GM12878 (cell line): ENCODE results near the gene RBM19. TPM values are rescaled to one million over a fixed set of nuclear protein-coding genes. Genes with fewer than 3 reads are reported as not detected.

Experiments used
- ATAC-seq: fragments of 200-7000 bp; cut with Tn5 transposase; 3 replicates; pipeline ENCODE4 v1.9.1; 2020; ENCODE audit warnings: mild to moderate bottlenecking, moderate library complexity
- BruUV-seq: library from RNA; stranded (reverse); fragments of 400-500 nt; replicated peaks from 2 replicates; lab custom pipeline; 2021; lab: Mats Ljungman, UMichigan
- CTCF ChIA-PET: fragments of 300-600 bp; sonication (Branson Sonifier 250); formaldehyde crosslinking; extraction: SDS; loops from one replicate; lab custom pipeline; 2021; ENCODE audit warnings: inconsistent platforms; lab: Yijun Ruan, JAX
- POLR2A ChIA-PET: fragments of 350-600 bp; formaldehyde crosslinking; extraction: SDS; loops from one replicate; lab custom pipeline; 2021; ENCODE audit warnings: inconsistent platforms; lab: Charles Lee
- RAD21 ChIA-PET: fragments of 300-600 bp; sonication (Branson Sonifier 250); formaldehyde crosslinking; loops from one replicate; lab custom pipeline; 2023; ENCODE audit warnings: antibody characterized with exemption; ENCODE audit not compliant: unreplicated experiment; lab: Charles Lee
- SMC1A ChIA-PET: fragments of 300-600 bp; sonication (Branson Sonifier 250); formaldehyde crosslinking; loops from one replicate; lab custom pipeline; 2023; ENCODE audit not compliant: unreplicated experiment, uncharacterized antibody; lab: Charles Lee
- DNase-seq: peaks from one replicate; pipeline ENCODE4 v3.0.0-alpha.2; 2011; ENCODE audit warnings: low read depth, low spot score
- FAIRE-seq: peaks from 3 replicates; lab custom pipeline; 2011; peaks lifted over from hg19 to GRCh38; lab: Jason Lieb, UNC
- H2AFZ ChIP-seq: 2 replicates; pipeline ENCODE4 v1.6.0; 2011; ENCODE audit warnings: low read depth, low read length, control low read depth; ENCODE audit not compliant: control insufficient read depth
- H3K27ac ChIP-seq: 2 replicates; pipeline ENCODE4 v1.5.1; 2011; ENCODE audit warnings: control low read depth; ENCODE audit not compliant: control insufficient read depth, insufficient read depth
- H3K27me3 ChIP-seq, 2 experiments: replicated peaks in 1 of 2; 2 replicates each; pipeline versions ENCODE4 v1.6.0 to v1.6.1; 2011; ENCODE audit warnings: low read length in 1 of 2; ENCODE audit not compliant: control insufficient read depth in 2 of 2, insufficient read depth in 2 of 2
- H3K36me3 ChIP-seq, 2 experiments: 2 replicates each; pipeline ENCODE4 v1.5.1; 2011; ENCODE audit warnings: low read length in 1 of 2; ENCODE audit not compliant: control insufficient read depth in 2 of 2, insufficient read depth in 2 of 2
- H3K4me1 ChIP-seq: 2 replicates; pipeline ENCODE4 v1.6.1; 2011; ENCODE audit warnings: mild to moderate bottlenecking, low read length, moderate library complexity, mixed read lengths; ENCODE audit not compliant: control insufficient read depth, insufficient read depth
- H3K4me2 ChIP-seq: 2 replicates; pipeline ENCODE4 v1.6.0; 2011; ENCODE audit warnings: control low read depth; ENCODE audit not compliant: control insufficient read depth, insufficient read depth
- H3K4me3 ChIP-seq: fragments of 200-600 bp; sonication (generic); 2 replicates; pipeline ENCODE4 v1.5.1; 2016
- H3K79me2 ChIP-seq: 2 replicates; pipeline ENCODE4 v1.6.0; 2011; ENCODE audit warnings: low read length; ENCODE audit not compliant: control insufficient read depth, insufficient read depth
- H3K9ac ChIP-seq: 2 replicates; pipeline ENCODE4 v1.8.0; 2011; ENCODE audit warnings: low read length, control low read depth, mixed read lengths; ENCODE audit not compliant: control insufficient read depth, insufficient read depth
- H3K9me3 ChIP-seq: replicated peaks from 3 replicates; pipeline ENCODE4 v1.5.1; 2011; ENCODE audit warnings: mild to moderate bottlenecking, low read length; ENCODE audit not compliant: control insufficient read depth, insufficient read depth
- H4K20me1 ChIP-seq: 2 replicates; pipeline ENCODE4 v1.6.0; 2011; ENCODE audit not compliant: control insufficient read depth, insufficient read depth
- ATF7 ChIP-seq: fragments of 450-650 bp; IDR thresholded peaks from 2 replicates; pipeline ENCODE4 v1.6.1; 2016; ENCODE audit warnings: low read depth, mild to moderate bottlenecking
- BACH1 ChIP-seq: fragments of 450-650 bp; IDR thresholded peaks from 2 replicates; pipeline ENCODE4 v1.6.1; 2017; ENCODE audit warnings: mild to moderate bottlenecking, borderline replicate concordance
- DPF2 ChIP-seq: fragments of 450-650 bp; IDR thresholded peaks from 2 replicates; pipeline ENCODE4 v1.6.1; 2017; ENCODE audit warnings: mild to moderate bottlenecking
- EED ChIP-seq: sonication (generic); IDR thresholded peaks from 2 replicates; pipeline ENCODE4 v1.6.1; 2016; ENCODE audit warnings: antibody characterized with exemption, low read depth
- EP300 ChIP-seq, 2 experiments: fragments of 150-350 bp in 1 of 2; IDR thresholded peaks; 2 replicates each; pipeline ENCODE4 v1.6.1; 2011 to 2012; ENCODE audit warnings: low read depth in 2 of 2, low read length in 2 of 2, borderline replicate concordance in 1 of 2, improper control_type of control experiment in 1 of 2, inconsistent platforms in 1 of 2; ENCODE audit not compliant: control insufficient read depth in 1 of 2
- JUNB ChIP-seq: IDR thresholded peaks from 2 replicates; pipeline ENCODE4 v1.6.1; 2016; ENCODE audit warnings: antibody characterized with exemption, mild to moderate bottlenecking
- KLF5 ChIP-seq: fragments of 450-650 bp; IDR thresholded peaks from 2 replicates; pipeline ENCODE4 v1.6.1; 2014; ENCODE audit warnings: mild to moderate bottlenecking; ENCODE audit not compliant: partially characterized antibody
- MEF2A ChIP-seq: IDR thresholded peaks from 2 replicates; pipeline ENCODE4 v1.6.1; 2011; ENCODE audit warnings: low read depth, mild to moderate bottlenecking, low read length, moderate library complexity; ENCODE audit not compliant: insufficient read depth
- NFXL1 ChIP-seq: fragments of 450-650 bp; IDR thresholded peaks from 2 replicates; pipeline ENCODE4 v1.6.1; 2017; ENCODE audit warnings: antibody characterized with exemption, mild to moderate bottlenecking, borderline replicate concordance
- NFYB ChIP-seq: IDR thresholded peaks from 2 replicates; pipeline ENCODE4 v1.6.1; 2011; ENCODE audit warnings: low read depth, mild to moderate bottlenecking, low read length, improper control_type of control experiment, moderate library complexity; ENCODE audit not compliant: insufficient read depth
- RAD51 ChIP-seq: fragments of 450-650 bp; IDR thresholded peaks from 2 replicates; pipeline ENCODE4 v1.6.1; 2016; ENCODE audit warnings: moderate library complexity, mild to moderate bottlenecking, inconsistent platforms
- SRF ChIP-seq, 2 experiments: IDR thresholded peaks; 2 replicates each; pipeline ENCODE4 v1.6.1; 2011; ENCODE audit warnings: low read depth in 2 of 2, low read length in 2 of 2, mild to moderate bottlenecking in 1 of 2, moderate library complexity in 1 of 2
- TARDBP ChIP-seq: IDR thresholded peaks from 2 replicates; pipeline ENCODE4 v1.6.1; 2016; ENCODE audit warnings: borderline replicate concordance
- TCF12 ChIP-seq: IDR thresholded peaks from 2 replicates; pipeline ENCODE4 v1.6.1; 2011; ENCODE audit warnings: low read depth, mild to moderate bottlenecking, low read length
- ZBTB4 ChIP-seq: fragments of 450-650 bp; formaldehyde crosslinking; IDR thresholded peaks from 2 replicates; pipeline ENCODE4 v1.4.0; 2022; ENCODE audit warnings: mild to moderate bottlenecking, moderate library complexity
- ZNF217 ChIP-seq: fragments of 450-650 bp; IDR thresholded peaks from 2 replicates; pipeline ENCODE4 v1.6.1; 2017; ENCODE audit warnings: antibody characterized with exemption, mild to moderate bottlenecking
- ZNF274 ChIP-seq: IDR thresholded peaks from one replicate; pipeline ENCODE4 v1.8.0; 2011; ENCODE audit not compliant: insufficient read length, insufficient read depth
- ZNF622 ChIP-seq: fragments of 450-650 bp; IDR thresholded peaks from 2 replicates; pipeline ENCODE4 v1.6.1; 2017; ENCODE audit warnings: mild to moderate bottlenecking, inconsistent platforms
- WGBS: methylation state at CpG from one replicate; pipeline ENCODE4 v1.1.6; 2016; ENCODE audit warnings: low lambda C conversion rate; ENCODE audit not compliant: insufficient replicate concordance, insufficient coverage; ENCODE audit errors: missing lambda C conversion rate; 5-methylcytosine and 5-hydroxymethylcytosine counted together
- in situ Hi-C: fragments of 300-500 bp; cut with MboI; formaldehyde crosslinking; loops from 9 replicates; pipeline ENCODE4 v1.14.3; 2018; ENCODE audit warnings: mixed read lengths
- intact Hi-C: fragments of 100-400 bp; cut with micrococcal nuclease; formaldehyde crosslinking; loops from one replicate; pipeline ENCODE4 v1.14.2; 2022; ENCODE audit not compliant: unreplicated experiment
- polyA plus RNA-seq, 11 experiments: library from polyadenylated mRNA; depleted of rRNA in 4 of 11; unstranded in 6 of 11; stranded (reverse) in 5 of 11; fragments of >200 nt; fragmentation: Nextera tagmentation in 4 of 11; fragmentation: Illumina TruSeq in 1 of 11; extraction: Ambion mirVana in 4 of 11; extraction: Trizol in 1 of 11; gene quantifications; 1 replicate in 1 of 11; 2 replicates in 10 of 11; pipeline versions ENCODE4 v1.2.1 to v1.2.3, GENCODE V29; 2011 to 2016; ENCODE audit warnings: inconsistent platforms in 2 of 11, missing spikeins in 2 of 11, low read depth in 1 of 11
- total RNA-seq, 4 experiments: library from RNA; depleted of rRNA in 3 of 4; stranded (reverse); fragments of >200 nt in 3 of 4; fragmentation: Illumina TruSeq in 1 of 4; extraction: Trizol in 1 of 4; gene quantifications; 2 replicates each; pipeline versions ENCODE4 v1.2.1 to v1.2.3, GENCODE V29; 2013 to 2021
- TF ChIP-seq, protein P1 (sequence below): fragments of 450-650 bp; IDR thresholded peaks from 2 replicates; pipeline ENCODE4 v1.6.1; 2016; ENCODE audit warnings: mild to moderate bottlenecking, moderate library complexity, borderline replicate concordance

The RBM19 gene
- total and polyA plus RNA-seq, 10 of the 15 experiments (the other 5 are each of a cell fraction or from before 2014, with no cell fraction given), result 4.2 to 42.9 (median 28.4) TPM

DNA sequence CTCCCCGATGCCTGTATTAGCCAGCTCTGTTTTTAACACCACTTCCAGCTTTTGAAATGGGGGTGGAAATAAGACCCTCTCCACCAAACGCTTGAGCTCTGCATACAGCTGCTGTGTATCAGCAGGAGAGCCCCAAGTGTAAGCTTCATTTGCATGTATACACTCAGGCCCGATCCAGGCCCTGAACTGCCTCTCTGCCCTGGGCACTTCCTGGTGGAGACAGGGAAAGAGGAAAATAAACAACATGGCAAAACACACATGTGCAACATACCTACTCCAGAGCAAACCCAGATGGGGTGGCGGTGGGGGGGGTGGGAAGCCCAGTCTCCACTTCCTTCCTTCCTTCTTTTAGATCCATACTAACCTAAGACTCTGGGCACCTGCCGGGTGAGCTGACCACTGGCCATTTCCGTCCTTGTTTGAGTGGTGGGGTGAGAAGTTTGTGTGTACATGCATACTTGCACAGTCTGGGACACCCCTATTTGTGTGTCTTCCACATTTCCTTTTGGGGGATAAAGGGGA is 55.3 kb downstream of the RBM19 start:
- no peak overlapping the region for H3K27ac ChIP-seq
- peaks cover 0 to 16% of the 10 kb centered on the region in 2 experiments; a peak in 2 of 4 replicates for H3K36me3 ChIP-seq
- BruUV-seq, result no TSS peak
- in situ Hi-C loops, result loop anchor here (5.0 to 10.0 kb wide), 2 partner anchors 449 to 476 kb away; no protein-coding TSS in a partner anchor
- no peak overlapping the region for H3K9ac ChIP-seq
- FAIRE-seq, result no peak
- H3K4me3 ChIP-seq, result no peak overlapping the region
- ChIA-PET POLR2A (interaction anchor here (0.6 kb wide), 1 partner anchor 140 kb away, joined by 3 read pairs; no protein-coding TSS in a partner anchor), CTCF (interaction anchor here (0.9 to 1.1 kb wide), 2 partner anchors 8 to 448 kb away, joined by 3 to 5 read pairs; no protein-coding TSS in a partner anchor), SMC1A (no interaction called here), RAD21 (no interaction called here)
- H3K4me2 ChIP-seq, result no peak overlapping the region
- H3K9me3 ChIP-seq, result no peaks in the 10 kb centered on the region
- 88% methylated on average over 6 of the region's 6 CpGs for WGBS
- no peaks in the 10 kb centered on the region for H3K4me1 ChIP-seq
- no peaks in the 10 kb centered on the region for H3K79me2 ChIP-seq
- intact Hi-C loops, result loop anchor here (5.0 to 10.0 kb wide), 3 partner anchors 124 to 596 kb away; no protein-coding TSS in a partner anchor
- no peak for DNase-seq
- H4K20me1 ChIP-seq, result no peaks in the 10 kb centered on the region
- no peak overlapping the region for H2AFZ ChIP-seq
- H3K27me3 ChIP-seq, result no peaks in the 10 kb centered on the region
- ATAC-seq, result no peak
- TF ChIP-seq KLF5 (no peak), ZBTB4 (CRISPR knock-in tag) (no peak), TCF12 (no peak), TARDBP (no peak), ZNF217 (no peak), DPF2 (no peak), SRF (IDR thresholded peaks at IDR 0.05; ENCODE audit: low read depth in 2 of 2, low read length in 2 of 2) (no peak), NFXL1 (no peak), JUNB (no peak), EP300 (IDR thresholded peaks at IDR 0.05; ENCODE audit: borderline replicate concordance in 1 of 2, control insufficient read depth in 1 of 2, low read depth in 2 of 2, low read length in 2 of 2) (no peak), NFYB (no peak), ZNF622 (no peak), ATF7 (no peak), ZNF274 (no peak), RAD51 (no peak), MEF2A (no peak), EED (no peak), BACH1 (no peak)
- TF ChIP-seq, protein P1, sequence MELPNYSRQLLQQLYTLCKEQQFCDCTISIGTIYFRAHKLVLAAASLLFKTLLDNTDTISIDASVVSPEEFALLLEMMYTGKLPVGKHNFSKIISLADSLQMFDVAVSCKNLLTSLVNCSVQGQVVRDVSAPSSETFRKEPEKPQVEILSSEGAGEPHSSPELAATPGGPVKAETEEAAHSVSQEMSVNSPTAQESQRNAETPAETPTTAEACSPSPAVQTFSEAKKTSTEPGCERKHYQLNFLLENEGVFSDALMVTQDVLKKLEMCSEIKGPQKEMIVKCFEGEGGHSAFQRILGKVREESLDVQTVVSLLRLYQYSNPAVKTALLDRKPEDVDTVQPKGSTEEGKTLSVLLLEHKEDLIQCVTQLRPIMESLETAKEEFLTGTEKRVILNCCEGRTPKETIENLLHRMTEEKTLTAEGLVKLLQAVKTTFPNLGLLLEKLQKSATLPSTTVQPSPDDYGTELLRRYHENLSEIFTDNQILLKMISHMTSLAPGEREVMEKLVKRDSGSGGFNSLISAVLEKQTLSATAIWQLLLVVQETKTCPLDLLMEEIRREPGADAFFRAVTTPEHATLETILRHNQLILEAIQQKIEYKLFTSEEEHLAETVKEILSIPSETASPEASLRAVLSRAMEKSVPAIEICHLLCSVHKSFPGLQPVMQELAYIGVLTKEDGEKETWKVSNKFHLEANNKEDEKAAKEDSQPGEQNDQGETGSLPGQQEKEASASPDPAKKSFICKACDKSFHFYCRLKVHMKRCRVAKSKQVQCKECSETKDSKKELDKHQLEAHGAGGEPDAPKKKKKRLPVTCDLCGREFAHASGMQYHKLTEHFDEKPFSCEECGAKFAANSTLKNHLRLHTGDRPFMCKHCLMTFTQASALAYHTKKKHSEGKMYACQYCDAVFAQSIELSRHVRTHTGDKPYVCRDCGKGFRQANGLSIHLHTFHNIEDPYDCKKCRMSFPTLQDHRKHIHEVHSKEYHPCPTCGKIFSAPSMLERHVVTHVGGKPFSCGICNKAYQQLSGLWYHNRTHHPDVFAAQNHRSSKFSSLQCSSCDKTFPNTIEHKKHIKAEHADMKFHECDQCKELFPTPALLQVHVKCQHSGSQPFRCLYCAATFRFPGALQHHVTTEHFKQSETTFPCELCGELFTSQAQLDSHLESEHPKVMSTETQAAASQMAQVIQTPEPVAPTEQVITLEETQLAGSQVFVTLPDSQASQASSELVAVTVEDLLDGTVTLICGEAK, result no peak
